ELR (cell line): Measurements from ENCODE around the gene PSMB4.

Experiments
- DNase-seq: peaks from one replicate; pipeline ENCODE4 v3.0.0-alpha.2; 2015; ENCODE audit warnings: low read depth

Gene PSMB4

GRCh38 chr1:151443846-151444782 is 44.7 kb downstream of the PSMB4 start:
- DNase-seq, result peak; percentile 91

DNA sequence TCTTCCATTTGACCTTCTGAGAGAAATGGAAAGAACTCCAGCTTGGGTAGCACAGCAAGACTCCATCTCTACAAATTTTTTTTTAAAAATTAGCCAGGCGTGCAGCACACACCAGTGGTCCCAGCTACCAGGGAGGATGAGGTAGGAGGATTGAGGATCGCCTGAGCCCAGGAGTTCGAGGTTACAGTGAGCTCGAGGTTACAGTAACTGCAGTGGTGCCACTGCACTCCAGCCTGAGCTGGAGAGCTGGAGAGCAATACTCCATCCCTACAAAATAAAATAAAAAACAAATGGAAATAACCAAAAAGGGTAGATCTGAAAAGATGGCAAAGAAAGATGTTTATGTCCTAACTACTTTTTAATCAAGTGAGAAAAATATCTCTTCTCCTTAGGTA is 45.4 kb downstream of the PSMB4 start:
- DNase-seq, result no peak

DNA sequence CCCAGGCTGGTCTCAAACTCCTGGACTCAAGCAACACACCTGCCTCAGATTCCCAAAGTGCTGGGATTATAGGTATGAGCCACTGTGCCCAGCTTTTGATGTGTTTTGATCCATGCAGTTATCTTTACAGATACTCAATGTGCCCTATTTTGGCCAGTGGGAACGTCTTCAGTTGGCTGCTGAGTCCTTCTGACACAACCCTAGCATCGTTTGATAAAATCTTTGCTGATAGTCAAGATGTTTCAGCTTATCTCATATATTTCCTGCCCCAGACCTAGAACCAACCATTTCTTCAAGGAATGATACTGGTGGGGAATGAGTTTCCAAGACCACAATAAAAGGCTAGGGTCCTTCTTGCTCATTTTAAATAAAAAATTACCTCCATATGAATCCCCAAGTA is 48.3 kb downstream of the PSMB4 start:
- DNase-seq, result no peak
